Mucosa of stomach (tissue), 1 donor: ENCODE results near the gene BBS1.

ENCODE experiments used
- H3K27me3 ChIP-seq: one replicate; pipeline ENCODE4 v1.7.0; 2013; ENCODE audit warnings: mild to moderate bottlenecking, low read length; ENCODE audit not compliant: control insufficient read depth, insufficient read depth
- H3K36me3 ChIP-seq: one replicate; pipeline ENCODE4 v1.7.0; 2013; ENCODE audit warnings: low read length; ENCODE audit not compliant: control insufficient read depth, insufficient read depth
- H3K4me1 ChIP-seq: one replicate; pipeline ENCODE4 v1.7.0; 2013; ENCODE audit warnings: mild to moderate bottlenecking, low read length; ENCODE audit not compliant: control insufficient read depth, insufficient read depth
- H3K4me3 ChIP-seq: one replicate; pipeline ENCODE4 v1.7.0; 2013; ENCODE audit warnings: low read length
- H3K9ac ChIP-seq: one replicate; pipeline ENCODE4 v1.7.0; 2013; ENCODE audit warnings: mild to moderate bottlenecking, low read length, moderate library complexity
- H3K9me3 ChIP-seq: one replicate; pipeline ENCODE4 v1.7.0; 2013; ENCODE audit warnings: mild to moderate bottlenecking, low read length, moderate library complexity; ENCODE audit not compliant: control insufficient read depth
- donor health status: Pancreatic carcinoma.

Gene BBS1

DNA sequence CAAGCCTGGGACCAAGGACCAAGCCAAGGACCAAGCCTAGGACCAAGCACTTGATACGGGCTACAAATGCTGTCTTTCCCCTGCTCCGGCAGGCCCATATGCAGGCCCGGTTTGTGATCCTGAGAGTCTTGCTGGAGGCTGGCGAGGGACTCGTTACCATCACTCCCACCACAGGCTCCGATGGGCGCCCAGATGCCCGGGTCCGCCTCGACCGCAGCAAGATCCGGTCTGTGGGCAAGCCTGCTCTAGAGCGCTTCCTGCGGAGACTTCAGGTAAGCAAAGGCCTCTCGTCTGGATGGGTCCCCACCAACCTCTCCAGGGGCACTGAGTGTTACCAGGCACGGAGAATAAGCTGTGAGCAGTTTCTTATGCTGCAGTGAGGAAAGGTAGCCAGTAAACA, 13.2 kb upstream of the BBS1 start:
- Histone ChIP-seq H3K36me3 (peaks cover 8% of the 10 kb centered on the region), H3K9ac (no peak overlapping the region), H3K27me3 (no peaks in the 10 kb centered on the region), H3K4me3 (no peak overlapping the region), H3K4me1 (peaks cover 5% of the 10 kb centered on the region), H3K9me3 (no peaks in the 10 kb centered on the region)

DNA sequence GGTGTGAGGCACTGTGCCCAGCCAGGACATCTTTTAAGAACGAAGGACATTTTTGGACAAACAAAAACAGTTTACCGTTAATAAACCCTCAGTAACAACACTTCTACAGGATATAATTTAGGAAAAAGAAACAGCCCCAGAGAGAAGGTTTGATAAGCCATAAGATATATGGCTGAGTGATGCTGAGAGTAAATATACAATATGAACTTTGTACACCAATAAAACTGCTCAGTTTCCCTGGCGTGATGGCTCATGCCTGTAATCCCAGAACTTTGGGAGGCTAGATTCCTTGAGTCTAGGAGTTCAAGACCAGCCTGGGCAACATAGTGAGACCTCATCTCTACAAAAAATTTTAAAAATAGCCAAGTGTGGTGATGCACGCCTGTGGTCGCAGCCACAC, 11.9 kb upstream of the BBS1 start:
- H3K4me3 ChIP-seq: no peak overlapping the region
- no peaks in the 10 kb centered on the region for H3K27me3 ChIP-seq
- H3K9me3 ChIP-seq: no peaks in the 10 kb centered on the region
- peaks cover 8% of the 10 kb centered on the region for H3K36me3 ChIP-seq
- H3K9ac ChIP-seq: no peak overlapping the region
- peaks cover 5% of the 10 kb centered on the region for H3K4me1 ChIP-seq

DNA sequence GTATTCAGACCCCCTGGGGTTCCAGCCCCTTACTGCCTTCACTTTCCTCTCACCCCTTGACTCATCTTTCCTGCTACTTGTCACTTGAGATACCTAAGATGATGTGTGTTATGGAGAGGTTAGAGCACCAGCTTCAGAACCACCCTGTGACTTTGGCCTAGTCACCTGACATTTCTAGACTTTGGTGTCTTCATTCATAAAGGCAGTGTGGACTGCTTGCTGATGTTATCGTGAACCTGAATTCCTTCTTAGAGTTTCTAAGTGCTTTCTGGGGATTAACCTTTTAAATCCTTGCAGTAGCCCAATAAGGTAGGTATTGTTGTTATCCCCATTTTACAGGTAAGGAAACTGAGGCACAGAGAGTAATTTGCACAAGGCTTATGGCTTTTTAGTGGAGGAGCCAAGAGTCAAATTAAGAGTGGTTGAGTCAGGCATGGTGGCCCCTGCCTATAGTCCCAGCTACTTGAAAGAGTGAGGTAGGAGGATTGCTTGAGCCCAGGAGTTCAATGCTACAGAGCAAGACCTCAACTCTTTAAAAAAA, 5.1 kb upstream of the BBS1 start:
- H3K9me3 ChIP-seq: no peaks in the 10 kb centered on the region
- peaks cover 4% of the 10 kb centered on the region for H3K4me1 ChIP-seq
- no peak overlapping the region for H3K9ac ChIP-seq
- H3K27me3 ChIP-seq: no peaks in the 10 kb centered on the region
- H3K4me3 ChIP-seq: no peak overlapping the region
- H3K36me3 ChIP-seq: no peaks in the 10 kb centered on the region

DNA sequence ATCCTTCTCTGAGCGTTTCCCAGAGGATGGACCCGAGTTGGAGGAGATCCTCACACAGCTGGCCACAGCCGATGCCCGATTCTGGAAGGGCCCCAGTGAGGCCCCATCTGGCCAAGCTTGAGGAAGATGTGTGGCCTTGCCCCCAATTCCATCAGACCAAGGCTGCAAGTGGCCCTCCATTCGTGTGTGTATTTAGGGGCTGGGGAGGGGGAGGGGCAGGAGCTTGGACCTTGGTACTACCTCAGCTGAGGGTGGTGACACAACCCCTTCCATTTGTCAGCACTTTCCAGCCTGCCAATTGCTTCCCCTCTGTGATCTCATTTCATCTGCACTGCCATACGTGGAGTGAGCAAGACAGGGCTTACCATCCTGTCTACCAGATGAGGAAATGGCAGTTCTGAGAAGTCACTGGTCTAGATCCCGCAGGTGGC, 1.3 kb upstream of the BBS1 start:
- no peaks in the 10 kb centered on the region for H3K27me3 ChIP-seq
- H3K9ac ChIP-seq: no peak overlapping the region
- H3K4me1 ChIP-seq: peaks cover 9% of the 10 kb centered on the region
- H3K9me3 ChIP-seq: no peaks in the 10 kb centered on the region
- H3K4me3 ChIP-seq: no peak overlapping the region
- H3K36me3 ChIP-seq: no peaks in the 10 kb centered on the region

DNA sequence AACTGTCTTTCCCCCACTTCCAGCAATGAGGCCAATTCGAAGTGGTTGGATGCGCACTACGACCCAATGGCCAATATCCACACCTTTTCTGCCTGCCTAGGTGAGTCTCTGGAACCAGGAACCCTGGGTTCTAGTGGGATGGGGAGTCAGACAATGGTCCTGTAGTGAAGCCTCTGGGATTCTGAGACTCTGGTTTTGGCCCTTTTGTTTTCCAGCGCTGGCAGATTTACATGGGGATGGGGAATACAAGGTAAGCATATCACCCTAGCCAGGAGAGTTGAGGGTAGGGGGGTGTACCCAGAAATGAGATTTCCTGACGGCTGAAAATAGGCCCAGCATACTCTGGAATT, 530 bp downstream of the BBS1 start:
- H3K9ac ChIP-seq: peak overlapping the region; percentile 84
- no peaks in the 10 kb centered on the region for H3K27me3 ChIP-seq
- H3K4me1 ChIP-seq: peaks cover 9% of the 10 kb centered on the region
- peak overlapping the region; percentile 97 for H3K4me3 ChIP-seq
- no peaks in the 10 kb centered on the region for H3K36me3 ChIP-seq
- H3K9me3 ChIP-seq: no peaks in the 10 kb centered on the region

DNA sequence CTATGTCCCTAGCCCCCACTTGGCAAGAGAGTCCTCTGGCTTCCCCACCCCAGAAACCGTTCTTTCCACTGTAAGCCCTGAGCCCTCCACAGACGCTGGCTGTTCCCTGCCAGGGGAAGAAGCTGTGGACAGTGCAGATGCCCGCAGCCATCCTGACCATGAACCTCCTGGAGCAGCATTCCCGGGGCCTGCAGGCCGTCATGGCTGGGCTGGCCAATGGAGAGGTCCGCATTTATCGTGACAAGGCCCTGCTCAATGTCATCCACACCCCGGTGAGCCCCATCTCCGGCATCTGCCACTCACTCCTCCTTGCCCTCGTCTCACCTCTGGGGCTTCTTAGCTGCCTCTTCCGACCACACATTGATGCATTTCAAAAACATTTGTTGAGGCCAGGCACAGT, 13.2 kb downstream of the BBS1 start:
- H3K27me3 ChIP-seq: no peaks in the 10 kb centered on the region
- no peaks in the 10 kb centered on the region for H3K9me3 ChIP-seq
- H3K9ac ChIP-seq: no peak overlapping the region
- H3K4me3 ChIP-seq: no peak overlapping the region
- no peaks in the 10 kb centered on the region for H3K4me1 ChIP-seq
- peaks cover 10% of the 10 kb centered on the region for H3K36me3 ChIP-seq

DNA sequence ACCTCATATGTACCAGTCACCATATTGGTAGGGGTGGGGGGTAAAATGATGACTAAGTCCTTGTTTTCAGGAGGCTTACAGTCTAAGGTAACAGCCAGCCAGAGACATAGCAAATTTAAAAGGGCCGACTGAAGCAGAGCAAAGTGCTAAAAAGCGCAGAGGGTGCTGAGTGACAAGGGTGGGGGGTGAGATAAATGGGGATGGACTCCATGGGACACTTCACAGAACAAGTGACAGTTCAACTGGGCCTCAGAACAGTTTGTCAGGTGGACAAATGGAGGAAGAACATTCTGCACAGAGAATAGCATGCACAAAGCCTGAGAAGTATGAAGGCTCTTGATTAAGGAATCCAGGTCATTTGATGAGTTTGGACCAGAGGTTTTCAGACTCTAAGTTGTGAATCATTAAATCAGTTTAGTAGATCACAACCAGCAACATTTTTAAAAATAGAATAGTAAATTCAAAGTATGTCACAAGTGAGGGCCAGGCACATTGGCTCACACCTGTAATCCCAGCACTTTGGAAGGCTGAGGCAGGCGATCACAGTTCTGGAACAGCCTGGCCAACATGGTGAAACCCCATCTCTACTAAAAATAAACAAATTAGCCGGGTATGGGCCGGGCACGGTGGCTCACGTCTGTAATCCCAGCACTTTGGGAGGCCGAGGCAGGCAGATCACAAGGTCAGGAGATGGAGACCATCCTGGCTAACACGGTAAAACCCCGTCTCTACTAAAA, 14.0 kb downstream of the BBS1 start:
- H3K9me3 ChIP-seq: no peaks in the 10 kb centered on the region
- no peak overlapping the region for H3K4me3 ChIP-seq
- H3K9ac ChIP-seq: no peak overlapping the region
- H3K4me1 ChIP-seq: no peaks in the 10 kb centered on the region
- no peaks in the 10 kb centered on the region for H3K27me3 ChIP-seq
- peaks cover 10% of the 10 kb centered on the region for H3K36me3 ChIP-seq

DNA sequence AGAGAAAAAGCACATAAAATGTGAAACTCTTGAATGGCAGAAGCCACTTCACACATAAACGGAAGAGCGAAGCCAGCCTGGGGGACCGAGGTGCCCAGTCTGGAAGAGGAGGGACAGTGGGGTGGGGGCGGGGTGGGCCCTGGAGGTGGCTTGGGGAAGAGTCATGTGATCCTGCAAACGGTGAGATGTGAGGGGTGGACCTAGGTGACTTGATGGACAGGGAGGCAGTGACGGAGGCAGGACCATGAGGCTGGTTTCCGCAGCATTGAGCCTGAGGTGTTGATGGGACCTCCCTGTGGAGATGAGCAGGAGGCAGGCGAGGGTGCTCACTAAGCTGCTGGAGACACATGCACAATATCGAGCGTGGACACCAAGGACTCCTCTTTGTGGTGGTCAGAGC, 18.6 kb downstream of the BBS1 start:
- Histone ChIP-seq H3K27me3 (no peaks in the 10 kb centered on the region), H3K9me3 (no peaks in the 10 kb centered on the region), H3K9ac (no peak overlapping the region), H3K4me3 (no peak overlapping the region), H3K4me1 (no peaks in the 10 kb centered on the region), H3K36me3 (no peaks in the 10 kb centered on the region)

DNA sequence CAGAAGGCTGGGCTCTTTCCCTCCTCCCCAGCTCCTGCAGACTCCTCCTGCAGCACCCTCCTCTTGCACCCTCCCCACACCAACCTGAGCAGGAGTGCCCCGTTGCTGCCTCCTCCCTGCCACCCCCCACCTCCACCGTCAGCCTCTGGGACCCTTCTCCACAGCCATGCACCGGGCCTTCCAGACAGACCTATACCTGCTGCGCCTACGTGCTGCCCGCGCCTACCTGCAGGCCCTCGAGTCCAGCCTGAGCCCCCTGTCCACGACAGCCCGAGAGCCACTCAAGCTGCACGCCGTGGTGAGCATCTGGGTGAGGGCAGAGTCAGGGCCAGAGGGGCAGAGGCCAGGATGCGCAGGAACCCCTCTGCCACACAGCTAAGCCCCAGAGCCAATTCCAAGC, 19.2 kb downstream of the BBS1 start:
- no peak overlapping the region for H3K4me3 ChIP-seq
- no peaks in the 10 kb centered on the region for H3K9me3 ChIP-seq
- H3K27me3 ChIP-seq: no peaks in the 10 kb centered on the region
- H3K4me1 ChIP-seq: no peaks in the 10 kb centered on the region
- H3K9ac ChIP-seq: no peak overlapping the region
- no peaks in the 10 kb centered on the region for H3K36me3 ChIP-seq

DNA sequence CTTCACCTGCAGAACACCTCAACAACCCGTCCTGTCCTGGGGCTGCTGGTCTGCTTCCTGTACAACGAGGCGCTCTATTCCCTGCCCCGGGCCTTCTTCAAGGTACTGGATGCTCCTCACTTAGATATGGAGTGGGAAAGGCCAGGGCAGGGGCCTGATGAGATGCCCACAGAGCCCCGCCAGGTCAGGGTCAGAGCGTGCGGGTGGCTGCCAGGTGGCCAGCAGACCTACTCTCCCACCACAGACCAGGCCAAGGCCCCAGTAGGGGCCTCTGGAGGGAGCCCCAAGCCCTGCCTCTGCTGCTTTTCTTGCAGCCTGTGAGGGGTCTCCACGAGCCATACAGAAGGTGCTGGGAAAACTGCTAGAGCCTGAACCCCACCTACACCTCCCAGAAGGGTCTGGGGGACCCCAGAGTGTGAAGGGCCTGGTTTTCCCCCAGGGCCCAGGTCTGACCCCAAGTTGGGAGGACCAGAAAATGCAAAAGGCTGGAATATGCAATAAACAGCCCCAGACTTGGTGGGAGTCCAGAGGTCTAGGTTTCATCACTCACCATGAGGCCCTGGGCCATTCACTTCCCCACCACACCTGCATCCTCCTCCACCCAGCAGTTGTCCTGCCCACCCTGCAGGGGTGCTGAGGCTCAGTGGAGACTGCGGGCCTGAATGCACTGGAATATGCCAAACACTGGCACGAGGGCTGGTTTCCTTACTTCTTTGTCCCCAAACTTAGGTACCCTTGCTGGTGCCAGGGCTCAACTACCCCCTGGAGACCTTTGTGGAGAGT, 20.7 kb downstream of the BBS1 start:
- Histone ChIP-seq H3K9ac (no peak overlapping the region), H3K4me1 (no peaks in the 10 kb centered on the region), H3K36me3 (no peaks in the 10 kb centered on the region), H3K27me3 (no peaks in the 10 kb centered on the region), H3K4me3 (no peak overlapping the region), H3K9me3 (no peaks in the 10 kb centered on the region)

DNA sequence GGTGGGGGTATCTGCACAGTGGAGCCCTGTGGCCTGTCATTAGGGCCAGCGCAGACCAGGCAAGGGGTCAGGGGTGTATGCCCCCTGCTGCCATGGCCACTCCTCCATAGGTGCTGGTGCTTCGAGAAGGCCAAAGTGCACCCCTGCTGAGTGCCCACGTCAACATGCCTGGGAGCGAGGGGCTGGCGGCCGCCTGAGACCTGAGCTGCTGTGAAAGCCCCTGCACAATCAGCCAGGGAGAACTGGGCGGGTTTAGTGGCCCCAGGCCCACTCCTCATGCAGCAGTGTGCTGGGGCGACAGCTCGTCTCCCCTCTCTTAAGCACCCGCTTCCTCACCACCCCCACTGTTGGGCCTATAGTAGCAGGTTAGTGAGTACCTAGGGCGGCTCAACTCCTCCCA, 21.4 kb downstream of the BBS1 start:
- H3K9ac ChIP-seq: no peak overlapping the region
- H3K4me1 ChIP-seq: no peaks in the 10 kb centered on the region
- no peaks in the 10 kb centered on the region for H3K36me3 ChIP-seq
- H3K4me3 ChIP-seq: no peak overlapping the region
- no peaks in the 10 kb centered on the region for H3K27me3 ChIP-seq
- H3K9me3 ChIP-seq: no peaks in the 10 kb centered on the region

DNA sequence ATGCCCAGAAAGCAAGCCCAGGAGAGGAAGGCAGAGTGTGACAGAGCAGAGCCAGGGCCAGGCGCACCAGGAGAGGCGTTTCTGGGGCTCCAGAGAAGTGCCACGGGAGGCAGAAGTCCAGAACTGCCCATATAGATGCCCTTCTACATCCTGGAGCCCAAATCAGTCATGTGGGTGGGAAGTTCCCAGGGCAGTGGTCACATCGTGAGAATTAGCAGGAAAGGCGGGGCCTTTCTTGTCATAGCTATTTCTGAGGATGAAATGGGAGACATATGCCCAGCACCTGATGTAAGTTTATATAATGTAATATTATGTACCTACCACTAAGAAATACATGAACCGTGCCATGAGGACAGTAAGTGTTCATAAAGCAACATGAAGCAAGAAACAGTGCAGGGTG, 22.3 kb downstream of the BBS1 start:
- H3K36me3 ChIP-seq: no peaks in the 10 kb centered on the region
- H3K9me3 ChIP-seq: no peaks in the 10 kb centered on the region
- no peaks in the 10 kb centered on the region for H3K4me1 ChIP-seq
- no peak overlapping the region for H3K9ac ChIP-seq
- H3K4me3 ChIP-seq: no peak overlapping the region
- H3K27me3 ChIP-seq: no peaks in the 10 kb centered on the region
